Stimulated activated CD8-positive, alpha-beta memory T cell treated with anti-CD3 and anti-CD28 coated beads, Interleukin-12 subunit alpha, Interleukin-12 subunit beta, amount 100 ng/mL, for 4 hours (primary cell): Measurements from ENCODE around the gene ELOA.
"Not testable (repeated sequence)": the region's sequence is repeated elsewhere in the genome, so short reads cannot be mapped to it uniquely, and the experiment has no call there.

Experiments
- DNase-seq: peaks from one replicate; pipeline ENCODE4 v3.0.0-alpha.2; 2020; ENCODE audit warnings: low read depth

The ELOA gene

GRCh38 chr1:23801338-23801748 is 58.1 kb downstream of the ELOA start:
- no peak for DNase-seq

- DNase-seq, result no peak
Observed at GRCh38 chr1:23801876-23802275, 58.6 kb downstream of the ELOA start.

GRCh38 chr1:23802809-23803342 is 59.6 kb downstream of the ELOA start:
- not testable (repeated sequence) for DNase-seq

GRCh38 chr1:23803674-23804073 is 60.4 kb downstream of the ELOA start:
- DNase-seq, result no peak

- no peak for DNase-seq
Observed at GRCh38 chr1:23804183-23804835, 61.0 kb downstream of the ELOA start.

- no peak for DNase-seq
Observed at GRCh38 chr1:23805025-23805424, 61.8 kb downstream of the ELOA start.

GRCh38 chr1:23806280-23806679 is 63.0 kb downstream of the ELOA start:
- no peak for DNase-seq

- no peak for DNase-seq
Observed at GRCh38 chr1:23807453-23807852, 64.2 kb downstream of the ELOA start.

- DNase-seq, result peak; percentile 59
Observed at GRCh38 chr1:23809751-23810171, 66.5 kb downstream of the ELOA start.

GRCh38 chr1:23810818-23811540 is 67.7 kb downstream of the ELOA start:
- no peak for DNase-seq
